Activated CD4-positive, alpha-beta memory T cell treated with anti-CD3 and anti-CD28 coated beads for 36 hours (primary cell): ENCODE data around the gene NTN4. TPM values are rescaled to one million over a fixed set of nuclear protein-coding genes. Genes with fewer than 3 reads are reported as not detected.
"Not testable (repeated sequence)": the region's sequence is repeated elsewhere in the genome, so short reads cannot be mapped to it uniquely, and the experiment has no call there.

Source experiments
- CTCF ChIA-PET: fragments of 350-600 bp; sonication (Branson Sonifier 250); formaldehyde crosslinking; loops from one replicate; lab custom pipeline; 2021; ENCODE audit warnings: antibody characterized with exemption, inconsistent platforms; lab: Charles Lee
- POLR2A ChIA-PET: fragments of 350-600 bp; sonication (Branson Sonifier 250); formaldehyde crosslinking; loops from one replicate; lab custom pipeline; 2021; ENCODE audit warnings: antibody characterized with exemption; lab: Charles Lee
- DNase-seq: peaks from one replicate; pipeline ENCODE4 v3.0.0-alpha.2; 2020
- H3K27ac Mint-ChIP-seq: one replicate; pipeline ENCODE4 v1.8.0; 2021; ENCODE audit warnings: mixed read lengths
- H3K27me3 Mint-ChIP-seq: one replicate; pipeline ENCODE4 v1.8.0; 2021; ENCODE audit warnings: mixed read lengths
- H3K36me3 Mint-ChIP-seq: one replicate; pipeline ENCODE4 v1.8.0; 2021; ENCODE audit warnings: mixed read lengths
- H3K4me1 Mint-ChIP-seq: one replicate; pipeline ENCODE4 v1.8.0; 2021; ENCODE audit warnings: low read depth, mixed read lengths
- H3K4me3 Mint-ChIP-seq: one replicate; pipeline ENCODE4 v1.8.0; 2021; ENCODE audit warnings: mild to moderate bottlenecking, mixed read lengths
- H3K9me3 Mint-ChIP-seq: one replicate; pipeline ENCODE4 v1.8.0; 2021; ENCODE audit warnings: mixed read lengths
- intact Hi-C: fragments of 100-400 bp; cut with micrococcal nuclease; formaldehyde crosslinking; loops from one replicate; pipeline ENCODE4 v1.15.1; 2023
- total RNA-seq, 2 experiments: library from RNA; stranded (reverse); gene quantifications; one replicate each; pipeline ENCODE4 v1.2.3, GENCODE V29; 2021

Gene NTN4
- total RNA-seq, 2 experiments from 2014 or later = 0.29 TPM; not detected in 1

- no peaks in the 10 kb centered on the region for H3K9me3 Mint-ChIP-seq
- intact Hi-C loops = no loop called here
- no peak overlapping the region for H3K27ac Mint-ChIP-seq
- POLR2A ChIA-PET = no interaction called here
- DNase-seq = peak; percentile 9
- peak overlapping the region; percentile 64 for H3K4me3 Mint-ChIP-seq
- H3K36me3 Mint-ChIP-seq = no peaks in the 10 kb centered on the region
- H3K27me3 Mint-ChIP-seq = peaks cover 51% of the 10 kb centered on the region
- CTCF ChIA-PET = no interaction called here
- H3K4me1 Mint-ChIP-seq = peaks cover 16% of the 10 kb centered on the region
These were observed 1.2 kb downstream of the NTN4 start for GRCh38 chr12:95789126-95790032.

GRCh38 chr12:95788637-95789036 is 1.9 kb downstream of the NTN4 start:
- Mint-ChIP-seq H3K36me3 (no peaks in the 10 kb centered on the region), H3K9me3 (no peaks in the 10 kb centered on the region)

DNA sequence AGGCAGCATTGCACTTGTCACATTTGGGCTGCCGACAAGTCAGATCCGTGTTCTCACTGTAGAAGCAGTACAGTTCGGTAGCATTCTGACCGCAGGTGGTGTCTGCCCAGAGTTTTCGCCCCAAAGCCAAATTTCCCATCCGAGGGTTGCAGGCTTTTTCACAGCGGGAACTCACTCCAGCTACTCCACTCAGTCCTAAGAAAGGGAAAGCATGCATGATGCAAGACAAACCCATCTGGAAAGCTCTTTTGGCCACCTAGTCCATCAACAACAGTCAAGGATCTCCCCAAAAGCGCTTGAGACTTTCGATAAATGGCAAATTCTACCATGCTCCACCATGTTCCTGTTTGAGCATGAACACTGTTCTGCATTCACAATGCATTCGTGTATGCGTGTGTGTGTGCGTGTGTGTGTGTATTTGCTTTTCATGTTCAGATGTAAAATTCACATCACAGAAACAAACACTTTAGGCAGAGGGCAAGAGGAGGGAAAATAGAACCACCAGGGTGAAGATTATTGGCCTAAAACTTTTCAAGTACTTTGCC is 3.2 kb downstream of the NTN4 start:
- Mint-ChIP-seq H3K4me1 (peaks cover 16% of the 10 kb centered on the region), H3K27ac (no peak overlapping the region), H3K4me3 (no peak overlapping the region), H3K36me3 (no peaks in the 10 kb centered on the region), H3K27me3 (peaks cover 45% of the 10 kb centered on the region), H3K9me3 (no peaks in the 10 kb centered on the region)
- DNase-seq = no peak
- intact Hi-C loops = no loop called here
- CTCF ChIA-PET = no interaction called here
- POLR2A ChIA-PET = no interaction called here

More at GRCh38 chr12:95788637-95789036, 1.9 kb downstream of the NTN4 start:
- POLR2A ChIA-PET = no interaction called here
- Mint-ChIP-seq H3K27me3 (peaks cover 50% of the 10 kb centered on the region), H3K4me3 (no peak overlapping the region), H3K4me1 (peaks cover 16% of the 10 kb centered on the region), H3K27ac (no peak overlapping the region)
- intact Hi-C loops = no loop called here
- DNase-seq = no peak
- CTCF ChIA-PET = no interaction called here

DNA sequence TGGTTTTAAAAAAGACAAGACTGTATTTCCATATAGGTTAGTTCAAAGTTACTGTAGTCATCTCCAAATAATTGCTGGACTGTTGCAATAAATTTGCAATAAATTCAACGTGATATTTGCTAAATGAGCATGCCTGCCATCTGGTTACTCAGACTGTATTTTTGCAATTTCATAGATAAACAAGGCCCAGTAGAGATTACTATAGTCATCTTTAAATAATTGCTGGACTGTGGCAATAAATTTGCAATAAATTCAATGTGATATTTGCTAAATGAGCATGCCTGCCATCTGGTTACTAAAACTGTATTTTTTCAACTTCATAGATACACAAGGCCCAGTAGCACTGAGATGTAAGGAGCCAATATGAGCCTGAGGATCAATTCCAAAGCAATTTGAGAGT is 5.6 kb downstream of the NTN4 start:
- intact Hi-C loops = no loop called here
- ChIA-PET CTCF (no interaction called here), POLR2A (no interaction called here)
- no peak for DNase-seq
- H3K4me3 Mint-ChIP-seq = no peak overlapping the region
- peaks cover 9% of the 10 kb centered on the region for H3K4me1 Mint-ChIP-seq
- H3K9me3 Mint-ChIP-seq = no peaks in the 10 kb centered on the region
- no peak overlapping the region for H3K27ac Mint-ChIP-seq
- H3K36me3 Mint-ChIP-seq = no peaks in the 10 kb centered on the region
- peaks cover 32% of the 10 kb centered on the region for H3K27me3 Mint-ChIP-seq

DNA sequence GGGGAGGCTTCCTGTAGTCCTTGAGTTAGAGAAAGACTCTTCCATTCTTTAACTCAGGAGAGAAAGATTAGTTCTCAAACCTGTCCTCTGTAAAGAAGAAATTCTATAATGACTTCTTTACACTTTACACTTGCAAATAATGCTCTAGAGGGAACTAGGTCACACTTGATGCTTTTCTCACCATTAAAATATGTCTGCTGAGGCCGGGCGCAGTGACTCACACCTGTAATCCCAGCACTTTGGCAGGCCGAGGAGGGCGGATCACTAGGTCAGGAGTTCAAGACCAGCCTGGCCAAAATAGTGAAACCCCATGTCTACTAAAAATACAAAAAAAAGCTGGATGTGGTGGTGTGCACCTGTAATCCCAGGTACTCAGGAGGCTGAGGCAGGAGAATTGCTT is 6.3 kb downstream of the NTN4 start:
- intact Hi-C loops = no loop called here
- no peak overlapping the region for H3K4me3 Mint-ChIP-seq
- no peaks in the 10 kb centered on the region for H3K36me3 Mint-ChIP-seq
- H3K9me3 Mint-ChIP-seq = no peaks in the 10 kb centered on the region
- H3K27me3 Mint-ChIP-seq = peaks cover 25% of the 10 kb centered on the region
- ChIA-PET CTCF (no interaction called here), POLR2A (no interaction called here)
- DNase-seq = no peak
- H3K27ac Mint-ChIP-seq = no peak overlapping the region
- peaks cover 5% of the 10 kb centered on the region for H3K4me1 Mint-ChIP-seq

GRCh38 chr12:95775466-95775865 is 15.1 kb downstream of the NTN4 start:
- H3K4me3 Mint-ChIP-seq, CTCF ChIA-PET, intact Hi-C loops, H3K36me3 Mint-ChIP-seq, H3K27ac Mint-ChIP-seq, H3K4me1 Mint-ChIP-seq, DNase-seq, POLR2A ChIA-PET: not testable (repeated sequence)
- peaks cover 22% of the 10 kb centered on the region for H3K27me3 Mint-ChIP-seq
- H3K9me3 Mint-ChIP-seq = peaks cover 11% of the 10 kb centered on the region

DNA sequence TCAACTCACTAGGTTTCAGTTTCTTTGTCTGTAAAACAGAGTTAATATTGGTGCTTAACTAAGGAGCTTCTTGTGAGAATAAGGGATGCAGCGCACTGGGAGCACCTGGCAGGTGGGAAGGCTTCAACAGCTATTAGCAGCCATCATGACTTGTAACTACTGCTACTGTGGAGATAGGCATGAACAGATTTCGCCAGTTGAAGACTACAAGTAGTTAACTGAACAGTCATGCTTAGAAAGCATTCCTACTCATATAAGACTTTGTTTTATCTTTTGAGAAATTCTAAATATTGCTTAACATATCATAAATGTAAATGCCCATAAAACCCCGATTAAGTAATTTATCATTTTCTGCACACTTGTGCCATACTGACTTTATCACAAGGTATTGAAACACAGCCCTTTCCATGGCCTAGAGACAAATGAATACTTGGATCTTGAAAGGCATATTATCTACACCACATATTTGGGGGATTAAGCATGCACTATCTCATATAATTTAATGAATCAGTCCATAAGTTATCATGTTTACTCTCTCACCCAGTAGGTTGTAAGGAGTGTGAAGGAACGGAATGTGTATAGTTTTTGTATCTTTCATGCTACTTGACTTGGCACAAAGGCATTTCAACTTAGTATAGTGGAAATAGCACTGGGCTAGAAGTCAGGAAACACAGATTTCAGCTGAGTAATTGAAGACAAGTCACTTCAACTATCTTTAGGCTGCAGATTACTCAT is 16.1 kb downstream of the NTN4 start:
- Mint-ChIP-seq H3K9me3 (peaks cover 11% of the 10 kb centered on the region), H3K4me1 (no peaks in the 10 kb centered on the region), H3K27ac (no peak overlapping the region), H3K36me3 (peaks cover 4% of the 10 kb centered on the region), H3K4me3 (no peak overlapping the region), H3K27me3 (peaks cover 22% of the 10 kb centered on the region)
- CTCF ChIA-PET = no interaction called here
- DNase-seq = no peak
- POLR2A ChIA-PET = no interaction called here
- intact Hi-C loops = no loop called here

GRCh38 chr12:95773320-95773719 is 17.2 kb downstream of the NTN4 start:
- peaks cover 11% of the 10 kb centered on the region for H3K9me3 Mint-ChIP-seq
- H3K27ac Mint-ChIP-seq = no peak overlapping the region
- H3K27me3 Mint-ChIP-seq = peaks cover 22% of the 10 kb centered on the region
- H3K36me3 Mint-ChIP-seq = peaks cover 4% of the 10 kb centered on the region
- no peak for DNase-seq
- no peak overlapping the region for H3K4me3 Mint-ChIP-seq
- intact Hi-C loops = no loop called here
- ChIA-PET POLR2A (no interaction called here), CTCF (no interaction called here)
- no peaks in the 10 kb centered on the region for H3K4me1 Mint-ChIP-seq

DNA sequence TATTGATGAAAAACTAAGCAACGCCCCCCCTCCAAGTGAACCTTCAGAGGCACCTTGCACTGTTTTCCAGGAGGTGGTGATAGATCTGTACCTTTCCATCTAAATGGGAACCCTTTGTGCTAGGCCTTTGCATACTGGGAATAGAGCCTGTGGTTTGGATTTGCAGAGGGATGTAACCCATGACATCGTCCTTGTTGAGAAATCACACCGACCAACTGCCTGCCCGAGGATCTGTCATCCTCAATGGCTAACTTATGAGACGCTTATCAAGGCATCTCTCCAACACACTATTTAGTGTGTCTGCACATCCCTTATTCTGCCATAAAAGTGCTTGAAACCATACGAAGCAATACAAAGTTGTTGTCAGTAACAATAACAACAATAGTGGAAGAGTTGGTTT is 22.9 kb downstream of the NTN4 start:
- H3K4me3 Mint-ChIP-seq = no peak overlapping the region
- H3K4me1 Mint-ChIP-seq = no peaks in the 10 kb centered on the region
- ChIA-PET CTCF (no interaction called here), POLR2A (no interaction called here)
- intact Hi-C loops = no loop called here
- DNase-seq = no peak
- H3K27me3 Mint-ChIP-seq = peaks cover 14% of the 10 kb centered on the region
- no peak overlapping the region for H3K27ac Mint-ChIP-seq
- H3K9me3 Mint-ChIP-seq = no peaks in the 10 kb centered on the region
- no peaks in the 10 kb centered on the region for H3K36me3 Mint-ChIP-seq

DNA sequence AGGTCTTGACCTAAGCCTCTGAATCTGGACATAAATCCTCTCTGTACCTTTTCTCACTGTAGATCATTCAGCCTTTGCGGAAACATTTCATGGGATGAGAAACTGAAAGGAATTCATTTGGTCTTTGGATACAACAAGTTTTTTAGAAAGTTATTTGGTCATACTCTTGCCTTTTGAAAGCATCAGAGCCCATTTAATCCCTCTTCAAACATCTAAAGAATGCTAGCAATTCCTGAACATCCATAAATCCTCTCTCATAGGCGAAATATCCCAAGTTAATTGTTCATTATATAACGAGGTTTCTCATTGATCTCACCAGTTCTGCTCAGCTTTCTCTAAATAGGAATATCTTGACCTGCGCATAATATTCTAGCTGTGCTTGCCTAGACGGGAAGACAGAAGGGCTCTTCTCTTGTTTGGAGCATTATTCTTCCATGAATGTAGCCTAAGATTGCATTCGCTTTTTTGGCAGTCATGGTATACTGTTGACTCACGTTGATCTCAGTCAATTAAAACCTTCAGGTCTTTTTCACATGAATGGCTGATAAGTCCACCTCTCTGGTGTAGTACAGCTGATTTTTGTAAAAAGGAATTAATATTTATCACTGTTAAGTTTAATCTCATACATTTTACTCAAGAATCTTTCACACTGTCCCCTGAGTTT is 24.1 kb downstream of the NTN4 start:
- ChIA-PET CTCF (no interaction called here), POLR2A (no interaction called here)
- H3K27me3 Mint-ChIP-seq = peaks cover 9% of the 10 kb centered on the region
- no peak for DNase-seq
- H3K27ac Mint-ChIP-seq = no peak overlapping the region
- H3K36me3 Mint-ChIP-seq = no peaks in the 10 kb centered on the region
- intact Hi-C loops = no loop called here
- peaks cover 2% of the 10 kb centered on the region for H3K4me1 Mint-ChIP-seq
- no peak overlapping the region for H3K4me3 Mint-ChIP-seq
- no peaks in the 10 kb centered on the region for H3K9me3 Mint-ChIP-seq

DNA sequence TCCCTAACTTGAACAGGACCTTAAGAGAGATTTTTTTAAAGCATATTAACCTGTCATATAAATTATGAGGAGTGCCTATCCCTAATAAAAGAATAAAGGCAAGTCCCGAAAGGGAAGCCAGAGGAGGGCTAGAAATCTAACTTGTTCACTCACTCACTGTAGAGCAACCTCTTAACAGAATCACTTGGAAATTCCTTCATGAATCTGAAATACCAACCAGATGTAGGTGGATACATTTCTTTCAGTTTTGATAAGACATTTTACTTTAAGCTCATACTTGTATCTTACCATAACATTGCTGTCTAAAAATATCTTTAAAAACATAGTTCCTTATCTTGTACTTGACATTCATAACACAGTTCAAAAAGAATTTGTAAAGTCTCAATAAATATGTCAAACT is 25.7 kb downstream of the NTN4 start:
- ChIA-PET CTCF (no interaction called here), POLR2A (no interaction called here)
- intact Hi-C loops = no loop called here
- Mint-ChIP-seq H3K27me3 (peaks cover 9% of the 10 kb centered on the region), H3K27ac (no peak overlapping the region), H3K4me3 (no peak overlapping the region), H3K9me3 (no peaks in the 10 kb centered on the region), H3K4me1 (peaks cover 2% of the 10 kb centered on the region), H3K36me3 (no peaks in the 10 kb centered on the region)
- no peak for DNase-seq

GRCh38 chr12:95763809-95764253 is 26.7 kb downstream of the NTN4 start:
- ChIA-PET CTCF (no interaction called here), POLR2A (no interaction called here)
- peak; percentile 11 for DNase-seq
- Mint-ChIP-seq H3K27ac (no peak overlapping the region), H3K4me3 (no peak overlapping the region), H3K9me3 (peaks cover 4% of the 10 kb centered on the region), H3K36me3 (no peaks in the 10 kb centered on the region), H3K4me1 (peaks cover 2% of the 10 kb centered on the region), H3K27me3 (peaks cover 9% of the 10 kb centered on the region)
- intact Hi-C loops = no loop called here
